ENCODE data around the gene CCNK. TPM values are rescaled to one million over a fixed set of nuclear protein-coding genes. Genes with fewer than 3 reads are reported as not detected.
A peak's percentile ranks its signal among the peaks of the same experiment; 100 is the strongest.

Gene CCNK
- total RNA-seq, 4 donors from 2014 or later: 14.5 to 42.6 (median 31.3) TPM

- Histone ChIP-seq H3K36me3 (peaks cover 0 to 45% (median 20%) of the 10 kb centered on the region in 4 donors), H3K4me3 (no peak overlapping the region), H3K27ac (no peak overlapping the region), H3K9me3 (no peaks in the 10 kb centered on the region), H3K27me3 (no peaks in the 10 kb centered on the region), H3K4me1 (peaks cover 0 to 10% (median 4%) of the 10 kb centered on the region in 4 donors)
- WGBS, 2 donors (ENCODE audit: low coverage in 1 of 2): 81% methylated on average over 23 of the region's 23 CpGs; no CpG with 5 or more reads in 1 of the 2 donors
- no peak for TF ChIP-seq EP300 (IDR thresholded peaks at IDR 0.05; ENCODE audit: low read depth)
- TF ChIP-seq CTCF (IDR thresholded peaks at IDR 0.05): no peak
- TF ChIP-seq POLR2A (IDR thresholded peaks at IDR 0.05): no peak
- TF ChIP-seq POLR2AphosphoS5 (IDR thresholded peaks at IDR 0.05): no peak
- intact Hi-C loops (cut with DNase I; ENCODE audit: low total_unique reads) (no loop called here), in situ Hi-C loops (cut with MboI; ENCODE audit: low pct_ligation_motif_present in 1 of 4, low pct_unique_long_range_greater_than_20kb in 1 of 4, low sequenced_read_pairs in 3 of 4) (loop anchor here in 1 of 4 donors (25.0 kb wide), 1 partner anchor 103 kb away; the partner anchor contains the start of gene CCDC85C)
- DNase-seq: no peak
Measured at GRCh38 chr14:99508896-99509629, 27.9 kb downstream of the CCNK start.

GRCh38 chr14:99509871-99510555, 28.8 kb downstream of the CCNK start:
- Histone ChIP-seq H3K27ac (no peak overlapping the region), H3K27me3 (no peaks in the 10 kb centered on the region), H3K4me3 (no peak overlapping the region), H3K4me1 (peaks cover 0 to 10% (median 4%) of the 10 kb centered on the region in 4 donors), H3K36me3 (peaks cover 0 to 37% (median 17%) of the 10 kb centered on the region in 4 donors), H3K9me3 (no peaks in the 10 kb centered on the region)
- in situ Hi-C loops (cut with MboI; ENCODE audit: low pct_ligation_motif_present in 1 of 4, low pct_unique_long_range_greater_than_20kb in 1 of 4, low sequenced_read_pairs in 3 of 4): loop anchor here in 1 of 4 donors (25.0 kb wide), 1 partner anchor 102 kb away; the partner anchor contains the start of gene CCDC85C
- WGBS, 2 donors (ENCODE audit: low coverage in 1 of 2): 90% methylated on average over 23 of the region's 27 CpGs; no CpG with 5 or more reads in 1 of the 2 donors
- TF ChIP-seq EP300 (IDR thresholded peaks at IDR 0.05; ENCODE audit: low read depth) (no peak), POLR2AphosphoS5 (IDR thresholded peaks at IDR 0.05) (no peak), CTCF (IDR thresholded peaks at IDR 0.05) (no peak), POLR2A (IDR thresholded peaks at IDR 0.05) (no peak)
- no peak for DNase-seq
- intact Hi-C loops (cut with DNase I; ENCODE audit: low total_unique reads): no loop called here

- intact Hi-C loops (cut with DNase I; ENCODE audit: low total_unique reads) (no loop called here), in situ Hi-C loops (cut with MboI; ENCODE audit: low pct_ligation_motif_present in 1 of 4, low pct_unique_long_range_greater_than_20kb in 1 of 4, low sequenced_read_pairs in 3 of 4) (loop anchor here in 1 of 4 donors (25.0 kb wide), 1 partner anchor 102 kb away; the partner anchor contains the start of gene CCDC85C)
- no peaks in the 10 kb centered on the region for H3K9me3 ChIP-seq
- H3K4me3 ChIP-seq: no peak overlapping the region
- 75 to 78% methylated on average over 4 to 10 of the region's 15 CpGs for WGBS, 2 donors (ENCODE audit: low coverage in 1 of 2)
- peaks cover 0 to 31% (median 13%) of the 10 kb centered on the region in 4 donors for H3K36me3 ChIP-seq
- peaks cover 0 to 10% (median 4%) of the 10 kb centered on the region in 4 donors for H3K4me1 ChIP-seq
- no peak for DNase-seq
- H3K27me3 ChIP-seq: no peaks in the 10 kb centered on the region
- peak overlapping the region in 3 of 4 donors; percentile 29 to 87 (median 62) for H3K27ac ChIP-seq
- no peak for TF ChIP-seq CTCF (IDR thresholded peaks at IDR 0.05)
- TF ChIP-seq POLR2AphosphoS5 (IDR thresholded peaks at IDR 0.05): no peak
- TF ChIP-seq EP300 (IDR thresholded peaks at IDR 0.05; ENCODE audit: low read depth): no peak
- no peak for TF ChIP-seq POLR2A (IDR thresholded peaks at IDR 0.05)
Measured at GRCh38 chr14:99510556-99511139, 29.4 kb downstream of the CCNK start.

Measured in transverse colon (tissue), 4 donors.